ENCODE results near the gene GJC1.

The GJC1 gene

DNA sequence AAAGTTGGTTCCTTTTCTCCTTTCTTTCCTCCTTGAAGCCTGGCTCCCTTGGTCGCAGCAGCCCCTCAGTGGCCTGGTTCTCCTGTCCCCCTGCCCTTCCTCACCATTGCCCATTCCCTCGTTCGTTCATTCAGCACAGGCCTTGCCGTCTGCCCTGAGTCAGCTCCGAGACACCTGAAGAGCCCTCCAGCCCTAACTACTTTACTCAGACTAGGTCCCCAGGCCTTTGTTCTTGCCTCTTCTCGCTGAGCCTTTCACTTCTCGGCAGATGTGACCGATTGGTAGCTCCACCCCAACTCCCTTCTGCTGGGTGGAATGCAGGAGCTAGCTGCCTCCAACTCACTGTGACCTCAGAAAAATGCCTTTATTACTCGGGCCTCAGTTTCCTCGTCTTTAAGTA, 78.3 kb downstream of the GJC1 start:
- no peak for TF ChIP-seq GLIS3 (CRISPR knock-in tag; IDR thresholded peaks at IDR 0.05)
- TF ChIP-seq CSDC2 (CRISPR knock-in tag; IDR thresholded peaks at IDR 0.05) = no peak
- no peak for TF ChIP-seq ARNTL (CRISPR knock-in tag; IDR thresholded peaks at IDR 0.05; ENCODE audit: borderline replicate concordance, low read depth)
- TF ChIP-seq ZFP3 (CRISPR knock-in tag; IDR thresholded peaks at IDR 0.05) = no peak
- TF ChIP-seq, protein P1, sequence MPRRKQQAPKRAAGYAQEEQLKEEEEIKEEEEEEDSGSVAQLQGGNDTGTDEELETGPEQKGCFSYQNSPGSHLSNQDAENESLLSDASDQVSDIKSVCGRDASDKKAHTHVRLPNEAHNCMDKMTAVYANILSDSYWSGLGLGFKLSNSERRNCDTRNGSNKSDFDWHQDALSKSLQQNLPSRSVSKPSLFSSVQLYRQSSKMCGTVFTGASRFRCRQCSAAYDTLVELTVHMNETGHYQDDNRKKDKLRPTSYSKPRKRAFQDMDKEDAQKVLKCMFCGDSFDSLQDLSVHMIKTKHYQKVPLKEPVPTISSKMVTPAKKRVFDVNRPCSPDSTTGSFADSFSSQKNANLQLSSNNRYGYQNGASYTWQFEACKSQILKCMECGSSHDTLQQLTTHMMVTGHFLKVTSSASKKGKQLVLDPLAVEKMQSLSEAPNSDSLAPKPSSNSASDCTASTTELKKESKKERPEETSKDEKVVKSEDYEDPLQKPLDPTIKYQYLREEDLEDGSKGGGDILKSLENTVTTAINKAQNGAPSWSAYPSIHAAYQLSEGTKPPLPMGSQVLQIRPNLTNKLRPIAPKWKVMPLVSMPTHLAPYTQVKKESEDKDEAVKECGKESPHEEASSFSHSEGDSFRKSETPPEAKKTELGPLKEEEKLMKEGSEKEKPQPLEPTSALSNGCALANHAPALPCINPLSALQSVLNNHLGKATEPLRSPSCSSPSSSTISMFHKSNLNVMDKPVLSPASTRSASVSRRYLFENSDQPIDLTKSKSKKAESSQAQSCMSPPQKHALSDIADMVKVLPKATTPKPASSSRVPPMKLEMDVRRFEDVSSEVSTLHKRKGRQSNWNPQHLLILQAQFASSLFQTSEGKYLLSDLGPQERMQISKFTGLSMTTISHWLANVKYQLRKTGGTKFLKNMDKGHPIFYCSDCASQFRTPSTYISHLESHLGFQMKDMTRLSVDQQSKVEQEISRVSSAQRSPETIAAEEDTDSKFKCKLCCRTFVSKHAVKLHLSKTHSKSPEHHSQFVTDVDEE (CRISPR knock-in tag; IDR thresholded peaks at IDR 0.05) = no peak
- no peak for TF ChIP-seq ZNF70 (CRISPR knock-in tag; IDR thresholded peaks at IDR 0.05)
- ATAC-seq = no peak

DNA sequence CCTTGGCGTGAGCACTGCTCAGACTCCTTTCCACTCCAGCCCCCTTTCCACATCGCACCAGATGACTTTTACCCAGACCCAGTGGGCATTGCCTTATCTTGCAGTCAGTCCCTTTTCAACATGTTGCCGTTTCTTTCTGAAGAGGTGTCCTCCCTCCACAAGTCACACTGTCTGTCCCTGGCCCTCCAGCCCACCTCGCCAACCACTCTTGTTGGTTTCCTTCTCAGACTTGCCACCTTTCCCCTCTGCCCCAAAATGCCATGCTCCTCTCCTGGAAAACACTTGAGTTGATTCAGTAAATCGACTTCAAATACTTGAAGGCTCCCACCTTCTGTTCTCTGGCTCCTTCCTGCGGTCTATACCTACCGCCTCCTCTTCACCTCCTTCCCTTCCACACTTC, 78.8 kb downstream of the GJC1 start:
- TF ChIP-seq, protein P2, sequence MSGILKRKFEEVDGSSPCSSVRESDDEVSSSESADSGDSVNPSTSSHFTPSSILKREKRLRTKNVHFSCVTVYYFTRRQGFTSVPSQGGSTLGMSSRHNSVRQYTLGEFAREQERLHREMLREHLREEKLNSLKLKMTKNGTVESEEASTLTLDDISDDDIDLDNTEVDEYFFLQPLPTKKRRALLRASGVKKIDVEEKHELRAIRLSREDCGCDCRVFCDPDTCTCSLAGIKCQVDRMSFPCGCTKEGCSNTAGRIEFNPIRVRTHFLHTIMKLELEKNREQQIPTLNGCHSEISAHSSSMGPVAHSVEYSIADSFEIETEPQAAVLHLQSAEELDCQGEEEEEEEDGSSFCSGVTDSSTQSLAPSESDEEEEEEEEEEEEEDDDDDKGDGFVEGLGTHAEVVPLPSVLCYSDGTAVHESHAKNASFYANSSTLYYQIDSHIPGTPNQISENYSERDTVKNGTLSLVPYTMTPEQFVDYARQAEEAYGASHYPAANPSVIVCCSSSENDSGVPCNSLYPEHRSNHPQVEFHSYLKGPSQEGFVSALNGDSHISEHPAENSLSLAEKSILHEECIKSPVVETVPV (CRISPR knock-in tag; IDR thresholded peaks at IDR 0.05) = no peak
- TF ChIP-seq GLIS3 (CRISPR knock-in tag; IDR thresholded peaks at IDR 0.05) (no peak), BACH2 (CRISPR knock-in tag; IDR thresholded peaks at IDR 0.05; ENCODE audit: borderline replicate concordance) (no peak), PPARA (CRISPR knock-in tag; IDR thresholded peaks at IDR 0.05; ENCODE audit: borderline replicate concordance) (no peak), CSDC2 (CRISPR knock-in tag; IDR thresholded peaks at IDR 0.05) (no peak), ZNF565 (CRISPR knock-in tag; conservative IDR thresholded peaks at IDR 0.05; ENCODE audit: low read depth) (no peak), ZNF70 (CRISPR knock-in tag; IDR thresholded peaks at IDR 0.05) (no peak), RARB (CRISPR knock-in tag; IDR thresholded peaks at IDR 0.05) (no peak)
- TF ChIP-seq, protein P3, sequence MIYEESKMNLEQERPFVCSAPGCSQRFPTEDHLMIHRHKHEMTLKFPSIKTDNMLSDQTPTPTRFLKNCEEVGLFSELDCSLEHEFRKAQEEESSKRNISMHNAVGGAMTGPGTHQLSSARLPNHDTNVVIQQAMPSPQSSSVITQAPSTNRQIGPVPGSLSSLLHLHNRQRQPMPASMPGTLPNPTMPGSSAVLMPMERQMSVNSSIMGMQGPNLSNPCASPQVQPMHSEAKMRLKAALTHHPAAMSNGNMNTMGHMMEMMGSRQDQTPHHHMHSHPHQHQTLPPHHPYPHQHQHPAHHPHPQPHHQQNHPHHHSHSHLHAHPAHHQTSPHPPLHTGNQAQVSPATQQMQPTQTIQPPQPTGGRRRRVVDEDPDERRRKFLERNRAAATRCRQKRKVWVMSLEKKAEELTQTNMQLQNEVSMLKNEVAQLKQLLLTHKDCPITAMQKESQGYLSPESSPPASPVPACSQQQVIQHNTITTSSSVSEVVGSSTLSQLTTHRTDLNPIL (CRISPR knock-in tag; IDR thresholded peaks at IDR 0.05; ENCODE audit: low read depth) = no peak

DNA sequence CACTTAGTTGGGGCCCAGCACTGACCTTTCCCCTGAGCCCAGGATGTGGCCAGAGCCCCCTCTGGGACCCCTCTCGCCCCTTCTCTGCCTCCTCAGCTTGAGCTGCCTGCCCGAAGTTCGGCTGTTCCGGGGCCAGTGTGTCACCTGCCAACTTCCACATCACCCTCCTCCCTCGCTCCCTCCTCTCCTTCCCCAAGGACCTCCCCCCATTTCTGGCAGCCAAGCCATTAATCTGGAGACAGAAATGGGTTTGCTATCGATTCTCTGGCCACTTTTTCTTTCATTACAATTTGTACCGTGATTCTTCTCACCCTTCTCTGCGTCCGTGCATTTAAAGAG, 80.1 kb downstream of the GJC1 start:
- TF ChIP-seq ISL1 (CRISPR knock-in tag; IDR thresholded peaks at IDR 0.05) (no peak), ESRRG (CRISPR knock-in tag; IDR thresholded peaks at IDR 0.05) (no peak), ARNTL (CRISPR knock-in tag; IDR thresholded peaks at IDR 0.05; ENCODE audit: borderline replicate concordance, low read depth) (no peak), PPARA (CRISPR knock-in tag; IDR thresholded peaks at IDR 0.05; ENCODE audit: borderline replicate concordance) (no peak), BACH2 (CRISPR knock-in tag; IDR thresholded peaks at IDR 0.05; ENCODE audit: borderline replicate concordance) (no peak), CSDC2 (CRISPR knock-in tag; IDR thresholded peaks at IDR 0.05) (no peak), ZFP3 (CRISPR knock-in tag; IDR thresholded peaks at IDR 0.05) (no peak), ZNF565 (CRISPR knock-in tag; conservative IDR thresholded peaks at IDR 0.05; ENCODE audit: low read depth) (no peak)
- TF ChIP-seq, protein P1 (CRISPR knock-in tag; IDR thresholded peaks at IDR 0.05) = no peak
- no peak for ATAC-seq

More for the DNA sequence above, 78.8 kb downstream of the GJC1 start:
- no peak for ATAC-seq

DNA sequence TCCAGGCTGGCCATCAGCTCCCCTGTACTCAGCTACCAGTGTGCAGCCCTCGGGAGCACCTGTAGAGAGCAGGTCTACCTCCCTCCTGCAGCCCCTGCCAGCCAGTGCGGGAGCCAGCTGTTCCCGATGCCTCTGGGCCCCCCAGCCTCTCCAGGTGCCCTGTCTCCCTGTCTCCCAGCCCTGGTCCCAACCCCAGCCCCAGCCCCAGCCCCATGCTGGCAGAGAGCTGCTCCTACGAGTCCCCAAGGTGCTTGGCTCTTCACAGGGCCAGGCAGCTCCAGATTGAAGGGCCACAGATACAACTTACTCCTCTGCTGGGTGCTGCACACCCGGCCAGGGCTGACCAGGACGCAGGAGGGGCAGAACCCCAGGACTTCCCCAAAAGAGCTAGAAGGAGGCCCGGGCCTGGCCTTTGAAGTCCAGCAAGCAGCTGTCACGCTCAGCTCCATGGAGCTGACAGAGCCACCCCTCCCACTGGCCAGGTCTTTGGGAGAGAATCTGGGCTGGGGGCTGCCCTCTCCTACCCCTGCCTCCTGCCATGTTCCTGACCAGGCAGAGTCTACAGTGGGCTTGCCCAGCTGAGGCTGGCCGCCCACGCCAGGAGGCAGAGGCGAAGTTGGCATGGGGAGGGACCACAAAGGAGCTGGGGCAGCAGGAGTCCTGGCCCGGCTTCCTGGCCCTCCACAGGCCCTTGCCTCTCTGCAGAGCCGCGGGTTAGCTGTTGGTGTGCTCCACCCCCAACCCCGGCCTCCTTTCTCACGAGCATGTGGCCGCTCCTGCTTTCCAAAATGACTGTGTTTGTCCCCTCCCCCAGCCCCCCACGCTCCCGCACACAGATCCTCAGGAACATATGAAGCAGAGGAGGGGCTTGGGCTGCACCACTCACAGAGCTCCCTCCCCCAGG, 80.8 kb downstream of the GJC1 start:
- no peak for ATAC-seq
- TF ChIP-seq ESRRG (CRISPR knock-in tag; IDR thresholded peaks at IDR 0.05) (no peak), ISL1 (CRISPR knock-in tag; IDR thresholded peaks at IDR 0.05) (no peak), TOX (CRISPR knock-in tag; IDR thresholded peaks at IDR 0.05; ENCODE audit: borderline replicate concordance) (no peak), ZNF565 (CRISPR knock-in tag; conservative IDR thresholded peaks at IDR 0.05; ENCODE audit: low read depth) (no peak)

Data from SK-N-SH treated with all-trans-retinoic acid at 6 μM for 48 hours (cell line).